Amygdala (tissue), 56 donors: Measurements from ENCODE around the gene CLRN3.

ENCODE experiments used
- DNase-seq, 56 donors: peaks; one replicate each; lab custom pipeline; 2025; lab: John Stamatoyannopoulos, UW

Gene CLRN3

GRCh38 chr10:127892743-127893142 lies at the start of gene CLRN3:
CLRN3 (minus strand) TSS chr10:127892941; CDS start chr10:127892784, 157 bp downstream.
- DNase-seq, result no peak

DNA sequence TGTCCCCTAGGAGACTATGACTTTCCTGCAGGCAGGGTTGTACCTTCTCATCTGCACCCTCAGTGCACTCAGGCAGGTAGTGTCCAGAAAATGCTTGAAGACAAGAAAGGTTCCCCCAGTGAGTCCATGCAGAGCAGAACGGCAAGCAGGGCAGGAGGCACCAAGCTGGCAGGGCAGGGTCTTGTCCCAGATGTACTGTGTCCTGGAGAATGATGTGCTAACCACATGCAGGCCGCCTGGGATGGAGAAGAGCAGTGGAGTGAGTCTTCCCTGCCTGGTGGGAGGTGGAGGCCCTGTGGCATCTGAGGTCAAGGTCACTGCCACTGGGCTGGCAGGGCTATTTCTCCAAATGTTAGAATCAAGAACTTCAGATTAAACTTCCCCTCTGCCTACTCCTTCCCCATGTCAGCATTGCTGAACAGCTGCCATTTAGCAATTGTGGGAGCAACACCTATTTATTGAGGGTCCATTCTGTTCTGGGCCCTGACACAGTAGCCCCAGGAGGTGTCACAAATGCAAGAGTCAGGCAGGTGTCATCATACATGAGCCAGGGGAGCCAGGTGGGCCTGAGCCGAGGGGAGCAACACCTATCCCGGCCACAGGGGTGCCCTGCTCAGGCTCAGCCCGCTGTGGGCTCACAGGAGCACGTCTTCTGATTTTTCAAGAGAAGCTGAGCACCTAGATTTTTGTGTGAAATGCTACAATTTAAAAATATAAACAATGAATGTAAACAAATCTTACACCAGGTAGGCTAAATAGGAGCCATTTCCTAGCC lies 48.3 kb upstream of the CLRN3 start:
- DNase-seq, result no peak

GRCh38 chr10:127939786-127940330 lies 47.1 kb upstream of the CLRN3 start:
- no peak for DNase-seq

GRCh38 chr10:127937915-127938463 lies 45.2 kb upstream of the CLRN3 start:
- peak in 1 of 56 donors; percentile 29 for DNase-seq

DNA sequence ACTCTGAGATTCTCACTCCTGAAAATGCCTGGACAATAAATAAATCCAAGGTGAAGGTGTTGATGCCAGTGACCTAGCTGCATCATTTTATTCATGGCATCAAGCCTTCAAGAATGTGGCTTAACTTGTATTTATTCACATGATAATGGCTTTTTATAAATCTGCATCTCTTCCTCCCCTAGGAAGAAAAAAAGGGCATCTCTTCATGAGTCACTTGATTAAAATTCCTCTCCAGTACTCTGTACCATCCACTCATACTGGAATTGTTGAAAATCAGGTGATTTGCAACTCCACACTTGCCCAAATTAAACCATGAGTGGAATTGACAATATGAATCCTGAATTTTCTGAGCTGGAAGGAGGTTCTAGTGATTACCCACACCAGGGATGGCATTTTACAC lies 44.3 kb upstream of the CLRN3 start:
- DNase-seq, result no peak

- DNase-seq, result peak in 17 of 56 donors; percentile 12 to 69 (median 35)
These were observed 42.4 kb upstream of the CLRN3 start for GRCh38 chr10:127935071-127935561.

DNA sequence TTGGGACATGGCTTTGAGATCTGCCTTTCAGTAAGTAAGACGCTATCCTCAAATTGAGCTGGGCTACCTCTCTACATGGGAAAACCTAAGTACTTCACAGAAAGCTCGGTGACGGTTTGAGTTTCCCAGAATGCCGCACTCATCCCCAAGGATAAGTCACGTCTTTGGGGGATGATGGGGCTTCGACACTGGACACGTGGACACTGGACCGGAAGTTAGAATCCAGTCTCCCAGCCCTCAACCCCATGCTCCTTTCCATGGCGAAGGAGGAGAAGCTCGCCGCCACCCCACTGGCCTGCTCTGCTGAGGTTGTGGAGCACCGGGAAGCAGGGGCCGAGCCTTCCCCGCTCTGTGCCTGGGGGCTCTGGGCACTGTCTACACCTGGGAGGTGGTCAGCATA lies 41.6 kb upstream of the CLRN3 start:
- no peak for DNase-seq

DNA sequence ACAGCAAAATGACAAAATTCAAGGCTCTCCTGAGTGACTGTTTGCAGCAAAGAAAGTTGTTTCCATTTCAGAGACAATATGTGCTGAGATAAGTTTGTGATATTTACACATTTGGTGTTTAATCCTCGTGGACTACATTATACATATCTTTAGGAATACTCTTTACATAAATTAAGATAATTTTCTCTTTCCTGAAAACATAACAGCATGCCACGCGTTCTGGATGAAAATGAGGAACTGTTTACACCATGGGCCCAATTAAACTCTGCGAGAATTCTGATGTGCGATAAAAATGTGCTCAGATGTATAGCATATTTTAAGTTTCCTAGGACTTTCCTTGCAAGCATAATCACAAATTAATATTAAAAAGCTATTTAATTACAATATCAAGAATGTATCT lies 40.5 kb upstream of the CLRN3 start:
- no peak for DNase-seq

DNA sequence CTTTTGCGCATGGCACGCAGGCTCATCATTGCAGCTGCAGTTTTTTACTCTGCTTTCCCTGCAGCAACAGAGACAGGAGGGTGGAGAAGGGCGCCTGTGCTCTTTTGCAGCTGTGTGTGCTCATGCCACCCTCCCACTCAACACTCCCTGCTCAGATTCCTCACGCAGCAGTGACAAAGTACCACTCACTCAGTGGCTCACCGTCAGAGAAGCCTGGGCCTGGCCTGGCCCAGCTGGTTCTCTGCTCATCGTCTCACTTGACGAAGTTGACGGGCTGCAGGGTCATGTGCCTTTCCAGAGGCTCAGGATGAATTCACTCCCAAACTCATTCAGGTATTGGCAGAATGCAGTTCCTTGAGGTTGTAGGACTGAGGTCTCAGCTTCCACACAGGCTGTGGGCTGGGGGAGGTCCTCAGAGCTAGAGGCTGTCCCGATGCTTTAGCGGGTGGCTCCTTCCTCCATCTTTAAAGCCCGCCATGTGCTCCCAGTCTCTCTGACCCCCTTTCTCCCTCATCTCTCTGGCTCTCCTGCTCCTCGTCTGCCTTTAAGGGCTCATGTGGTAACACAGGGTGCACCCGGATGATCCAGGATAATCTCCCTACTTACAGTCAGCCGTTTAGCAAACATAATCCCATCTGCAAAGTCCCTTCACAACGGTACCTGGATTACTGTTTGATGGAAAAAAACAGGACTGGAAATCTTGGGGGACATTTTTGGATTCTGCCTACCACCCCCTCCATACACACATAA lies 40.0 kb upstream of the CLRN3 start:
- DNase-seq, result peak in 3 of 56 donors; percentile 23 to 32 (median 27)

DNA sequence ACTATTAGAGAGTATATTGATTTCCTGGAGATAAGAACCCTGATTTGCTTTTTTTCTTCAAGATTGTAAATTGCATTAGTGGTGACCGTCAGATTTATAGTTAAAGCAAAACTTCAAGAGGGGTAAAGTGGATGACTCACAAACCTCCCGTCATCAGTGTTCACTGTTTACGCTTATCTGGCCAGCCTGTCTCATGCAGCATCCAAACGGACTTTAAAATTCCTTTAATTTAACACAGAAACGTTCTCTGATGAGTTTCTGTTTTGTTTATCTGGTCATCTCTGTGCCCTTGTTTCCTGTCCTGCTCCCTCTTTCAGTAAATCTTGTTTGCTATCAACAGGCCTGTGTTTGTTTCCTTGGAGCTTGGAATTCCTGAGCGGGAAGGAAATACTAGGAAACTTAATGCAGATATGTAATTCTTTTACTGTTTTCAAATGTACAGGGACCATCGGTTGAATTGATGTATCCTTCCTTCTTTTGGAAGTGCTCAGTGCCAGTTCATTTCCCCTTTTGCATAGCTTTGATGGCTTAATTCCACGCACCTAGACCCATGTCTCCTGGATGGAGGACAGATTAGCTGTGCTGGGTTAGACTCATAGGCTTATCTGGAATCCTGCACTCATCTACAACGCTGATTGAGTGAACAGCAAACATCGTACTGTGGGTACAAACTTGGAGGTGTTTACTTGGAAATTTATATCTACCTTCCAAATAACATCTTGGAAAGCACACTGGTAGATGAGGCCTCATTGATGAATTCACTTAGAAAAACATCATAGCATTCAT lies 35.5 kb upstream of the CLRN3 start:
- no peak for DNase-seq

DNA sequence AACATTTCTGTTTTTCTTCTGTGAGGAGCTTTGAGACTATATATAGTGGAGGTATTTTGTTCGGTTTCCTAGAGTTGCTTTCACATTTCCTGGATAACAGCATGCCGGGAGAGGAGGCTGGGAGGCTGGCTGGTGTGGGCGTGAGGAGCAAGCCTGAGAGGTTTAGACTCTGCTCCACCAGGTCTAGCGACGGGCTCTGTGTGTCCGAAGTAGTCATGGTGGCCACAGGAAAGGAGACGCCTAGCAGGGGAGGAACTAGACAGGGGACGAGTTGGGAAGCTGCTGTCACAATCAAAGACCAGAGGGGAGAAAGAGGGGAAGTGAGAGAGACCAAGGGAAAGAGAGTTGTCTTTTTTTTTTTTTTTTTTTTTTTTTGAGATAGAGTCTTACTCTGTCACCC lies 33.7 kb upstream of the CLRN3 start:
- DNase-seq, result peak in 4 of 56 donors; percentile 6 to 45 (median 28)

DNA sequence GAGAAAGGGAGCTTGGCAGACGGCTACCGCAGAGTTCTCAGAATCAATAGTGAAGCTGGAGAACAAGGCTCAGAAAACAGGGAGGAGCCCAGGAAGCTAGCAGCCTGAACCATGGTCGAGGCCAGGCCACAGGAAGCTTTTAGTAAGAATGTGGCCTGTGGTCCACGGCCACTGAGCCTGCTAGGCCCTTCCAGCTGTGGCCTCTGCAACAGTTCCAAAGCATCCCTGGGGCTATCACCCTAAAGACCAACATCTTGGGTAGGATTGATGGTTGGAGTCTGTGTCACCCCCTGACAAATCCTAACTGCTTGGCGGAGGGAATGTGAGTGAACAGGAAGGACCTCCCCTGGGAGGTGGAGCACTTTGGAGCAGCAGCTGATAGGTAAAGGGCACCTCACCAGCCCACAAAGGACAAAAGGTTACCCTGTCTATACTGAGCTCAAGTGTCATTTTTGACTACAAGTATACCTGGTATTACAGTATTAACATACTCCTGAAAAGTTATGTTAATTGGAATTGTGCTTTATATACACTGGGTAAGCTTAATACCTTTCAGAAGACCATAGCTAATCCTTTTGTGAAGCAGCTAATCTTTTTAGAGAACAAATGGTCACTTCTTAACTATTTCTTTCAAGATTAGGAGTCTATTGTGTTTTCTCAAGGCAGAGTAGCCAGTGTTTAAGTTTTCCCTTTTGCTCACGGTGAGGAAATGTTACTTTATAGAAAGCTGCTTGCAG lies 32.9 kb upstream of the CLRN3 start:
- DNase-seq, result no peak

- no peak for DNase-seq
These were observed 30.9 kb upstream of the CLRN3 start for GRCh38 chr10:127923646-127924045.

GRCh38 chr10:127922675-127923366 lies 30.1 kb upstream of the CLRN3 start:
- peak in 17 of 56 donors; percentile 35 to 61 (median 45) for DNase-seq

GRCh38 chr10:127922206-127922605 lies 29.5 kb upstream of the CLRN3 start:
- DNase-seq, result no peak

DNA sequence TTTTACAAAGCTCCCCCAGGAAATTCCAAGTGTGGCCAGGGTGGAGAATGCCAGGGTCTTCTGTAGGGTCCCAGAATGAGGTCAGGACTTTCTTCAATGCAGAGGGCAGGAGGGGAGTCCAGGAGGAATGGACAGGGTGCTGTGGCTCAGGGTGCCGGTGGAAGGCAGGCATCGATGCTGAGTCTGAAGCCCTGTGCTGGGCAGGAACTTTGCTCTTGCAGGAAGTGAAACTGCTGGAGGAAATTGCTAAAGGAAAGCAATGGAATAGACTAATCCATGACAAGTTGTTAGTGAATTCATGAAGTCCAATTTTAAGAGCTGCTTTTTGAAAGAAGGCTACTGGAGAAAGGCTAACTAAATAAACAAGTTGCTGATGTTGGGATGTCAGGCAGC lies 29.0 kb upstream of the CLRN3 start:
- DNase-seq, result no peak

- DNase-seq, result no peak
These were observed 28.5 kb upstream of the CLRN3 start for GRCh38 chr10:127921075-127921752.

DNA sequence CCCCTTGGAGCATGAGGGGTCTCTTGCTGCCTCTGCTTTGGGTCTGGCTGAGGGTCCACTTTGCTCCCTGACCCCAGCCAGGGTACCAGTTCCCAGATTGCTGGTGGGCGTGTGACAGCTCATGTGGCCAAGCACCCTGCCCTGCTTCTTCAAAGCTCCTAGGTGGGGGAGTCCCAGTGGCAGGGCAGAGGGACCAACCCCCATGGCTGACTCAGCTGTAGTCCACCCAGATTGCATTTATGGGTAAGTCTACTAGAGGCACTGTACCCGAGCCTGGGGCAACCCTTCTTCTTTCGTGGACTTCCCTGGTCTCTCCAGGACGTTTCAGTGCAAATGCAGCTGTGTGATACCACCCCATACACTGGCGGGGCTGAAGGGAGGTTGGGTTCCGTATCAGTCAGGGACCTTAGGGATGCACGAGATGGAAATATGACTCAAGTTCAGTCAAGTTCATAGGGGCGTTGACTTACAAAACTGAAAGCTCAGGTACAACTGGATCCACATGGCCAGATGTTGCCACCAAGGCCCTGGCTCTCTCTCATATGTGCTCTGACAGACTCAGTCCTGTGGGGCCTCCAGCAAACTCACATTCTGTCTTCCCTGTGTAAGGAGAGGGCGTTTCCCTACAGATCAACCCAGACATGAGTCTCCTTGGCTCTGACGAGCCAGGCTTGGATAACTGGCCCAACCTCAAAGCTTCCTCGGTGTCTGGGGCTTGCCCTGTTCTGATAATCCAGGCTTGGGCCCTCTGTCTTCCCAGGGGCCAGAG lies 27.7 kb upstream of the CLRN3 start:
- DNase-seq, result no peak
